GM18505 (cell line): Measurements from ENCODE around the gene ITGA3.

Source experiments
- ATAC-seq: cut with Tn5 transposase; IDR thresholded peaks from one replicate; pipeline ENCODE4 v1.9.1; 2021; ENCODE audit not compliant: unreplicated experiment
- POLR2A ChIP-seq: IDR thresholded peaks from 4 replicates; pipeline ENCODE4 v1.6.1; 2011; ENCODE audit warnings: borderline replicate concordance; ENCODE audit not compliant: insufficient read depth, insufficient read length; ENCODE audit errors: extremely low read depth

ITGA3 gene

GRCh38 chr17:50042211-50042610, 13.7 kb upstream of the ITGA3 start:
- TF ChIP-seq POLR2A: no peak
- ATAC-seq: no peak

GRCh38 chr17:50043290-50044148, 12.4 kb upstream of the ITGA3 start:
- no peak for TF ChIP-seq POLR2A
- ATAC-seq: no peak

- ATAC-seq: no peak
- no peak for TF ChIP-seq POLR2A
These were observed 11.4 kb upstream of the ITGA3 start for GRCh38 chr17:50044483-50044882.

- no peak for ATAC-seq
- no peak for TF ChIP-seq POLR2A
These were observed 10.8 kb upstream of the ITGA3 start for GRCh38 chr17:50045154-50045553.

- no peak for TF ChIP-seq POLR2A
- no peak for ATAC-seq
These were observed 9.7 kb upstream of the ITGA3 start for GRCh38 chr17:50046179-50046578.

GRCh38 chr17:50046667-50047066, 9.2 kb upstream of the ITGA3 start:
- no peak for ATAC-seq
- TF ChIP-seq POLR2A: no peak

GRCh38 chr17:50047083-50047482, 8.8 kb upstream of the ITGA3 start:
- ATAC-seq: no peak
- no peak for TF ChIP-seq POLR2A

GRCh38 chr17:50047488-50048126, 8.3 kb upstream of the ITGA3 start:
- TF ChIP-seq POLR2A: no peak
- ATAC-seq: no peak

GRCh38 chr17:50048146-50048720, 7.7 kb upstream of the ITGA3 start:
- no peak for TF ChIP-seq POLR2A

GRCh38 chr17:50048988-50049387, 6.9 kb upstream of the ITGA3 start:
- ATAC-seq: no peak
- TF ChIP-seq POLR2A: no peak

More at GRCh38 chr17:50048146-50048720, 7.7 kb upstream of the ITGA3 start:
- no peak for ATAC-seq

- TF ChIP-seq POLR2A: no peak
- no peak for ATAC-seq
These were observed 6.3 kb upstream of the ITGA3 start for GRCh38 chr17:50049636-50050035.

GRCh38 chr17:50050431-50051032, 5.4 kb upstream of the ITGA3 start:
- ATAC-seq: no peak
- no peak for TF ChIP-seq POLR2A

GRCh38 chr17:50051082-50051576, 4.8 kb upstream of the ITGA3 start:
- no peak for ATAC-seq
- TF ChIP-seq POLR2A: no peak
